Panc1 (cell line): Measurements from ENCODE around the gene FGF22. TPM values are rescaled to one million over a fixed set of nuclear protein-coding genes. Genes with fewer than 3 reads are reported as not detected.
A peak's percentile ranks its signal among the peaks of the same experiment; 100 is the strongest.

Experiments
- ATAC-seq: fragments of 200-7000 bp; cut with Tn5 transposase; 2 replicates; pipeline ENCODE4 v1.9.1; 2020; ENCODE audit warnings: mild to moderate bottlenecking, moderate library complexity
- BruUV-seq: library from RNA; stranded (reverse); fragments of 400-500 nt; replicated peaks from 2 replicates; lab custom pipeline; 2021; lab: Mats Ljungman, UMichigan
- CTCF ChIA-PET: fragments of 300-600 bp; sonication (Branson Sonifier 250); formaldehyde crosslinking; loops from one replicate; lab custom pipeline; 2022; ENCODE audit warnings: antibody characterized with exemption; lab: Charles Lee
- POLR2A ChIA-PET: fragments of 300-600 bp; sonication (Branson Sonifier 250); formaldehyde crosslinking; loops from one replicate; lab custom pipeline; 2022; ENCODE audit warnings: antibody characterized with exemption; lab: Charles Lee
- DNase-seq: peaks from one replicate; pipeline ENCODE4 v3.0.0-alpha.2; 2010; ENCODE audit warnings: low read depth, low spot score
- H3K27ac ChIP-seq: 2 replicates; pipeline ENCODE4 v1.5.1; 2011; ENCODE audit warnings: mild to moderate bottlenecking, low read length, inconsistent platforms
- H3K27me3 ChIP-seq: fragments of 200-500 bp; sonication (Bioruptor generic); 2 replicates; pipeline ENCODE4 v1.6.0; 2014; ENCODE audit warnings: low read length, inconsistent platforms; ENCODE audit not compliant: control insufficient read depth, insufficient read depth
- H3K36me3 ChIP-seq: fragments of 200-500 bp; sonication (Bioruptor generic); 2 replicates; pipeline ENCODE4 v1.5.1; 2014; ENCODE audit warnings: inconsistent platforms, mild to moderate bottlenecking, low read length, moderate library complexity; ENCODE audit not compliant: control insufficient read depth, insufficient read depth
- H3K4me1 ChIP-seq: 2 replicates; pipeline ENCODE4 v1.5.1; 2011; ENCODE audit warnings: inconsistent platforms, mild to moderate bottlenecking, low read length, moderate library complexity; ENCODE audit not compliant: control insufficient read depth, insufficient read depth
- H3K4me3 ChIP-seq, 2 experiments: 2 replicates each; pipeline ENCODE4 v1.5.1; 2011 to 2012; ENCODE audit warnings: low read depth in 2 of 2, low read length in 2 of 2, mild to moderate bottlenecking in 2 of 2, inconsistent platforms in 1 of 2, moderate library complexity in 1 of 2
- H3K9me3 ChIP-seq: fragments of 200-500 bp; sonication (Bioruptor generic); 2 replicates; pipeline ENCODE4 v1.5.1; 2014; ENCODE audit warnings: low read depth, mild to moderate bottlenecking, inconsistent platforms, low read length, moderate library complexity; ENCODE audit not compliant: control insufficient read depth, insufficient read depth
- POLR2AphosphoS5 ChIP-seq: IDR thresholded peaks from 2 replicates; pipeline ENCODE4 v1.6.1; 2012; ENCODE audit warnings: mild to moderate bottlenecking, low read depth, low read length, moderate library complexity
- SIN3A ChIP-seq: IDR thresholded peaks from 2 replicates; pipeline ENCODE4 v1.6.1; 2012; ENCODE audit warnings: low read depth, mild to moderate bottlenecking, low read length, moderate library complexity, borderline replicate concordance; ENCODE audit not compliant: insufficient read depth
- TCF7L2 ChIP-seq: IDR thresholded peaks from 2 replicates; pipeline ENCODE4 v1.6.1; 2011; ENCODE audit warnings: mild to moderate bottlenecking, low read depth, low read length, inconsistent platforms
- in situ Hi-C: cut with HindIII; loops from 2 replicates; pipeline ENCODE4 v1.10.0; 2016; ENCODE audit warnings: low sequenced_read_pairs, low pct_unique_long_range_greater_than_20kb
- intact Hi-C: fragments of 100-400 bp; cut with micrococcal nuclease; formaldehyde crosslinking; loops from one replicate; pipeline ENCODE4 v1.10.0; 2022; ENCODE audit not compliant: unreplicated experiment
- total RNA-seq: library from RNA; stranded (reverse); gene quantifications from one replicate; pipeline ENCODE4 v1.2.1, GENCODE V29; 2021; ENCODE audit not compliant: unreplicated experiment
- TF ChIP-seq, protein P1 (sequence below), 2 experiments: IDR thresholded peaks; 2 replicates each; pipeline ENCODE4 v1.6.1; 2011 to 2012; ENCODE audit warnings: low read depth in 2 of 2, control low read depth in 1 of 2, low read length in 1 of 2, mild to moderate bottlenecking in 1 of 2, moderate library complexity in 1 of 2; ENCODE audit not compliant: insufficient read depth in 1 of 2
- TF ChIP-seq, protein P2 (sequence below): fragments of 450-650 bp; IDR thresholded peaks from 2 replicates; pipeline ENCODE4 v1.5.1; 2017; ENCODE audit warnings: mild to moderate bottlenecking

FGF22 gene
- total RNA-seq, 1 experiment from 2014 or later, result 0.72 TPM

DNA sequence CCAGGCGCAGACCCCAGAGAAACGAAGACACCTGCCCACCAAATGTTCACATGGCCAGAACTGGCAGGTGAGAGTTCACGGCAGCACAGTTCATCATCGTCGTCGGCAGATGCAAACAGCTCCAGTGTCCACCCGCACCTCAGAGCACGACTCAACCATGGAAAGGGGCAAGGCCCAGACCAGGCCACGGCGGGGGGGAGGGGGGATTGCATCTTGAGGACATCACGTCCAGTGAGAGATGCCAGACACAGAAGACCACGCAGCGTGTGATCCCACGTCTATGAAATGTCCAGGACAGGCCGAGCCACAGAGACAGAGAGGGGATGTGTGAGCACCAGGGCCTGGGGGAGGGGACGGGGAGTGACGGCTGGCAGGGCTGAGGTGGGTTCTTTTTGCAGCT, 16.0 kb downstream of the FGF22 start:
- H3K4me1 ChIP-seq, result no peaks in the 10 kb centered on the region; the same call in 1 of the 2 replicates
- ATAC-seq (no peak), DNase-seq (no peak)
- no peak for TF ChIP-seq TCF7L2
- no peak for TF ChIP-seq SIN3A
- TF ChIP-seq, protein P1, sequence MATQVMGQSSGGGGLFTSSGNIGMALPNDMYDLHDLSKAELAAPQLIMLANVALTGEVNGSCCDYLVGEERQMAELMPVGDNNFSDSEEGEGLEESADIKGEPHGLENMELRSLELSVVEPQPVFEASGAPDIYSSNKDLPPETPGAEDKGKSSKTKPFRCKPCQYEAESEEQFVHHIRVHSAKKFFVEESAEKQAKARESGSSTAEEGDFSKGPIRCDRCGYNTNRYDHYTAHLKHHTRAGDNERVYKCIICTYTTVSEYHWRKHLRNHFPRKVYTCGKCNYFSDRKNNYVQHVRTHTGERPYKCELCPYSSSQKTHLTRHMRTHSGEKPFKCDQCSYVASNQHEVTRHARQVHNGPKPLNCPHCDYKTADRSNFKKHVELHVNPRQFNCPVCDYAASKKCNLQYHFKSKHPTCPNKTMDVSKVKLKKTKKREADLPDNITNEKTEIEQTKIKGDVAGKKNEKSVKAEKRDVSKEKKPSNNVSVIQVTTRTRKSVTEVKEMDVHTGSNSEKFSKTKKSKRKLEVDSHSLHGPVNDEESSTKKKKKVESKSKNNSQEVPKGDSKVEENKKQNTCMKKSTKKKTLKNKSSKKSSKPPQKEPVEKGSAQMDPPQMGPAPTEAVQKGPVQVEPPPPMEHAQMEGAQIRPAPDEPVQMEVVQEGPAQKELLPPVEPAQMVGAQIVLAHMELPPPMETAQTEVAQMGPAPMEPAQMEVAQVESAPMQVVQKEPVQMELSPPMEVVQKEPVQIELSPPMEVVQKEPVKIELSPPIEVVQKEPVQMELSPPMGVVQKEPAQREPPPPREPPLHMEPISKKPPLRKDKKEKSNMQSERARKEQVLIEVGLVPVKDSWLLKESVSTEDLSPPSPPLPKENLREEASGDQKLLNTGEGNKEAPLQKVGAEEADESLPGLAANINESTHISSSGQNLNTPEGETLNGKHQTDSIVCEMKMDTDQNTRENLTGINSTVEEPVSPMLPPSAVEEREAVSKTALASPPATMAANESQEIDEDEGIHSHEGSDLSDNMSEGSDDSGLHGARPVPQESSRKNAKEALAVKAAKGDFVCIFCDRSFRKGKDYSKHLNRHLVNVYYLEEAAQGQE (IDR thresholded peaks at IDR 0.05; ENCODE audit: insufficient read depth in 1 of 2, low read depth in 2 of 2, low read length in 1 of 2), result no peak
- no peak for TF ChIP-seq POLR2AphosphoS5
- TF ChIP-seq, protein P2, sequence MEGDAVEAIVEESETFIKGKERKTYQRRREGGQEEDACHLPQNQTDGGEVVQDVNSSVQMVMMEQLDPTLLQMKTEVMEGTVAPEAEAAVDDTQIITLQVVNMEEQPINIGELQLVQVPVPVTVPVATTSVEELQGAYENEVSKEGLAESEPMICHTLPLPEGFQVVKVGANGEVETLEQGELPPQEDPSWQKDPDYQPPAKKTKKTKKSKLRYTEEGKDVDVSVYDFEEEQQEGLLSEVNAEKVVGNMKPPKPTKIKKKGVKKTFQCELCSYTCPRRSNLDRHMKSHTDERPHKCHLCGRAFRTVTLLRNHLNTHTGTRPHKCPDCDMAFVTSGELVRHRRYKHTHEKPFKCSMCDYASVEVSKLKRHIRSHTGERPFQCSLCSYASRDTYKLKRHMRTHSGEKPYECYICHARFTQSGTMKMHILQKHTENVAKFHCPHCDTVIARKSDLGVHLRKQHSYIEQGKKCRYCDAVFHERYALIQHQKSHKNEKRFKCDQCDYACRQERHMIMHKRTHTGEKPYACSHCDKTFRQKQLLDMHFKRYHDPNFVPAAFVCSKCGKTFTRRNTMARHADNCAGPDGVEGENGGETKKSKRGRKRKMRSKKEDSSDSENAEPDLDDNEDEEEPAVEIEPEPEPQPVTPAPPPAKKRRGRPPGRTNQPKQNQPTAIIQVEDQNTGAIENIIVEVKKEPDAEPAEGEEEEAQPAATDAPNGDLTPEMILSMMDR, result no peak
- in situ Hi-C loops, result no loop called here
- H3K4me3 ChIP-seq, result no peak overlapping the region
- no peaks in the 10 kb centered on the region for H3K9me3 ChIP-seq
- no TSS peak for BruUV-seq
- H3K36me3 ChIP-seq, result no peaks in the 10 kb centered on the region; the same call in 1 of the 2 replicates
- intact Hi-C loops, result no loop called here
- no peaks in the 10 kb centered on the region for H3K27me3 ChIP-seq
- CTCF ChIA-PET, result no interaction called here
- no peak overlapping the region for H3K27ac ChIP-seq
- POLR2A ChIA-PET, result no interaction called here

DNA sequence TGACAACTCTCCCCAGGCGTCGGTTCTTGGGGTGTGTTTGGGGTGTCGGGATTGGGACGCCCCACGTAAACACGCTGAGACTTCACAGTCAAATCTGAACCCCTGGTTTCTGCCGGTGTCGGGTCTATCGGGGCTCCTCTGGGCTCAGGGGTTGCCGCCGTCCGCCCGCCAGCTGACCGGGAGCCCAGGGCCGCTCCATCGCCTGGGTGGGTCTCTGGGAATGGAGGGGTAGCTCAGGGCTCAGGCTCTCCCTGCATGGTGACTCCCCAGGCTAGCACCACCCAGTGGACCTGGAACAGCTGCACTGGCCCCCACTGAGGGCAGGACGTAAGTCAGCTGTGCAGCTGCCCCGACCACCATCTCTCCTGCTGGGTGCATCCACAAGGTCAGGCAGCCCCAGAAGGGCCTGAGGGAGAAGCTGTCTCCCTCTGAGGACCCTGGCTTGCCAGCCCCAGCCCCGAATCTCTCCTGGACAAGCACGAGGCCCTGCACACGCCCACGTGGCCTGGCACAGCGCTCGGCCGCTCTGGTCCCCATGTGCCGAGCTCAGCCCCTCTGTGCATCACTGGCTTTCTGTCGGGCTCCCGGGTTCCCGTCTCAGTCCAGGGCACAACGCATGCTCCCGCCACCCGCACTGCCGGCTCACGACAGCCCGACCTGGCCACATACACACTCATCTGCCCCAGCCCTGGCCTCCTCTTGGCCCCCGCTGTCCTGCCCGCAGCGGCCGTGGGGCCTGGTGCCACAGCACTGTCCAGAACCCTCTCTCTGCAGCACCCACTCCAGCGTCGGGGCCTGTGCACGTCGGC, 17.3 kb downstream of the FGF22 start:
- Histone ChIP-seq H3K9me3 (no peaks in the 10 kb centered on the region), H3K4me3 (no peak overlapping the region), H3K36me3 (no peaks in the 10 kb centered on the region; the same call in 1 of the 2 replicates), H3K27me3 (no peaks in the 10 kb centered on the region), H3K27ac (no peak overlapping the region), H3K4me1 (no peaks in the 10 kb centered on the region; the same call in 1 of the 2 replicates)
- ChIA-PET CTCF (no interaction called here), POLR2A (no interaction called here)
- ATAC-seq (0 out of 2 replicates have a peak, but pooled peaks have one; percentile 31), DNase-seq (no peak)
- TF ChIP-seq, protein P2, result no peak
- in situ Hi-C loops (no loop called here), intact Hi-C loops (no loop called here)
- no TSS peak for BruUV-seq
